ENCODE results near the gene SUSD2. TPM values are rescaled to one million over a fixed set of nuclear protein-coding genes. Genes with fewer than 3 reads are reported as not detected.

The SUSD2 gene
- total and polyA plus RNA-seq, 9 of the 15 experiments (the other 6 are each of a cell fraction or from before 2014, with no cell fraction given) = 0.01 to 0.16 (median 0.04) TPM; not detected in 4

GRCh38 chr22:24208012-24208749, 26.9 kb downstream of the SUSD2 start:
- Histone ChIP-seq H4K20me1 (replicated peaks; ENCODE audit: control insufficient read depth, insufficient read depth, low read length) (no peaks in the 10 kb centered on the region), H3K9me1 (ENCODE audit: control insufficient read depth, insufficient read depth, low read length) (no peaks in the 10 kb centered on the region), H3K27me3 (ENCODE audit: control insufficient read depth in 2 of 2, insufficient read depth in 2 of 2, low read length in 2 of 2) (no peaks in the 10 kb centered on the region), H3K79me2 (ENCODE audit: control insufficient read depth, insufficient read depth, low read length) (no peaks in the 10 kb centered on the region), H3K4me3 (no peak overlapping the region), H3K9me3 (replicated peaks; ENCODE audit: control insufficient read depth, insufficient read depth, low read depth, low read length) (peaks cover 2% of the 10 kb centered on the region; the same call in 1 of the 2 replicates), H3K36me3 (ENCODE audit: control insufficient read depth, insufficient read depth, low read length) (no peaks in the 10 kb centered on the region), H2AFZ (ENCODE audit: low read depth, low read length) (peak overlapping the region; percentile 72; the same call in 1 of the 2 replicates), H3K9ac (ENCODE audit: insufficient read depth in 1 of 2, low read depth in 2 of 2, low read length in 2 of 2) (no peak overlapping the region), H3K27ac (ENCODE audit: extremely low read depth, low read depth, low read length) (peak overlapping the region; percentile 38; the same call in 1 of the 3 replicates), H3K4me1 (replicated peaks in 1 of 2; ENCODE audit: control insufficient read depth in 2 of 2, insufficient read depth in 2 of 2, low read length in 2 of 2) (peaks cover 0 to 2% of the 10 kb centered on the region in 2 experiments; a peak in 3 of 5 replicates), H3K4me2 (ENCODE audit: insufficient read depth, low read length) (no peak overlapping the region)
- BruUV-seq (replicated peaks) = no TSS peak
- no peak for FAIRE-seq
- no peak for ATAC-seq
- in situ Hi-C loops (cut with MboI) (no loop called here), intact Hi-C loops (cut with micrococcal nuclease) (no loop called here)
- CTCF ChIA-PET (ENCODE audit: low intra/inter-chr PET ratio) = no interaction called here
- WGBS (ENCODE audit: insufficient coverage, low coverage, missing lambda C conversion rate) = 8% methylated on average over 2 of the region's 2 CpGs
- POLR2A ChIA-PET = no interaction called here
- TF ChIP-seq KDM5B (IDR thresholded peaks at IDR 0.05; ENCODE audit: insufficient replicate concordance, low read depth, low read length) (no peak), ZBTB8A (IDR thresholded peaks at IDR 0.05; ENCODE audit: partially characterized antibody) (no peak), TEAD1 (CRISPR knock-in tag; IDR thresholded peaks at IDR 0.05) (no peak), POLR2AphosphoS2 (IDR thresholded peaks at IDR 0.05; ENCODE audit: low read length) (no peak), CLOCK (CRISPR knock-in tag; IDR thresholded peaks at IDR 0.05; ENCODE audit: borderline replicate concordance) (no peak), SPI1 (IDR thresholded peaks at IDR 0.05; ENCODE audit: borderline replicate concordance, low read depth, low read length) (peak; percentile 45; the same call in 1 of the 2 replicates), CEBPG (CRISPR knock-in tag; IDR thresholded peaks at IDR 0.05) (no peak), CEBPG (tag; conservative IDR thresholded peaks at IDR 0.05 in 1 of 2, IDR thresholded peaks at IDR 0.05 in 1 of 2) (0 out of 4 replicates have a peak, but pooled peaks of 1 of the 2 experiments have one; percentile 15), ZNF232 (CRISPR knock-in tag; IDR thresholded peaks at IDR 0.05) (no peak)
- no peak for DNase-seq (ENCODE audit: extremely low read depth in 1 of 4, low spot score in 3 of 4)
